Naive thymus-derived CD8-positive, alpha-beta T cell (primary cell): Measurements from ENCODE around the gene ZDHHC11B. TPM values are rescaled to one million over a fixed set of nuclear protein-coding genes. Genes with fewer than 3 reads are reported as not detected.
A peak's percentile ranks its signal among the peaks of the same experiment; 100 is the strongest.
"Not testable (repeated sequence)": the region's sequence is repeated elsewhere in the genome, so short reads cannot be mapped to it uniquely, and the experiment has no call there.

Source experiments
- ATAC-seq, 2 donors: fragments of 150-1000 bp; cut with Tn5 transposase in 1 of 2; sonication (Bioruptor Pico), chemical (Tn5 transposase) in 1 of 2; 1 replicate in 1 of 2; 2 replicates in 1 of 2; pipeline ENCODE4 v1.10.0; 2021; ENCODE audit warnings: mild to moderate bottlenecking in 2 of 2, moderate library complexity in 2 of 2
- POLR2A ChIA-PET: fragments of 350-600 bp; sonication (Branson Sonifier 250); formaldehyde crosslinking; loops from one replicate; lab custom pipeline; 2021; ENCODE audit warnings: antibody characterized with exemption; lab: Charles Lee
- DNase-seq, 10 donors: peaks; one replicate each; pipeline versions ENCODE4 v3.0.0 to v3.0.0-alpha.2; 2020 to 2022
- H3K27ac Mint-ChIP-seq, 10 donors: one replicate each; pipeline ENCODE4 v1.8.0; 2020 to 2022; ENCODE audit warnings: mild to moderate bottlenecking in 10 of 10, mixed read lengths in 10 of 10, moderate library complexity in 4 of 10, inconsistent platforms in 1 of 10
- H3K27me3 Mint-ChIP-seq, 5 donors: one replicate each; pipeline ENCODE4 v1.8.0; 2021 to 2022; ENCODE audit warnings: mixed read lengths in 5 of 5
- H3K36me3 Mint-ChIP-seq, 3 donors: one replicate each; pipeline ENCODE4 v1.8.0; 2020 to 2022; ENCODE audit warnings: mixed read lengths in 3 of 3, mild to moderate bottlenecking in 2 of 3, inconsistent platforms in 1 of 3
- H3K4me1 Mint-ChIP-seq, 4 donors: one replicate each; pipeline ENCODE4 v1.8.0; 2021 to 2022; ENCODE audit warnings: mixed read lengths in 4 of 4
- H3K4me3 Mint-ChIP-seq, 10 donors: one replicate each; pipeline ENCODE4 v1.8.0; 2020 to 2022; ENCODE audit warnings: mild to moderate bottlenecking in 10 of 10, mixed read lengths in 10 of 10, moderate library complexity in 6 of 10, inconsistent platforms in 1 of 10
- H3K9me3 Mint-ChIP-seq, 9 donors: one replicate each; pipeline ENCODE4 v1.8.0; 2020 to 2022; ENCODE audit warnings: mixed read lengths in 9 of 9, mild to moderate bottlenecking in 3 of 9, inconsistent platforms in 1 of 9, moderate library complexity in 1 of 9
- polyA plus RNA-seq, 3 donors: library from polyadenylated mRNA; unstranded; fragments of 300-500 nt; fragmentation: Illumina TruSeq; gene quantifications; one replicate each; pipeline ENCODE4 v1.2.3, GENCODE V29; 2021
- total RNA-seq, 8 experiments: library from RNA in 2 of 8; stranded (reverse) in 2 of 8; gene quantifications; one replicate each; pipeline ENCODE4 v1.2.3 and lab custom pipeline; 2021 to 2026

Gene ZDHHC11B
- total RNA-seq: 1 to 10 TPM; 1.1 to 2.3 TPM
- polyA plus RNA-seq: not detected
- 0.37 to 7.9 (median 1.5) reads per million in 6 experiments for total RNA-seq (lab: John Stamatoyannopoulos, UW)

DNA sequence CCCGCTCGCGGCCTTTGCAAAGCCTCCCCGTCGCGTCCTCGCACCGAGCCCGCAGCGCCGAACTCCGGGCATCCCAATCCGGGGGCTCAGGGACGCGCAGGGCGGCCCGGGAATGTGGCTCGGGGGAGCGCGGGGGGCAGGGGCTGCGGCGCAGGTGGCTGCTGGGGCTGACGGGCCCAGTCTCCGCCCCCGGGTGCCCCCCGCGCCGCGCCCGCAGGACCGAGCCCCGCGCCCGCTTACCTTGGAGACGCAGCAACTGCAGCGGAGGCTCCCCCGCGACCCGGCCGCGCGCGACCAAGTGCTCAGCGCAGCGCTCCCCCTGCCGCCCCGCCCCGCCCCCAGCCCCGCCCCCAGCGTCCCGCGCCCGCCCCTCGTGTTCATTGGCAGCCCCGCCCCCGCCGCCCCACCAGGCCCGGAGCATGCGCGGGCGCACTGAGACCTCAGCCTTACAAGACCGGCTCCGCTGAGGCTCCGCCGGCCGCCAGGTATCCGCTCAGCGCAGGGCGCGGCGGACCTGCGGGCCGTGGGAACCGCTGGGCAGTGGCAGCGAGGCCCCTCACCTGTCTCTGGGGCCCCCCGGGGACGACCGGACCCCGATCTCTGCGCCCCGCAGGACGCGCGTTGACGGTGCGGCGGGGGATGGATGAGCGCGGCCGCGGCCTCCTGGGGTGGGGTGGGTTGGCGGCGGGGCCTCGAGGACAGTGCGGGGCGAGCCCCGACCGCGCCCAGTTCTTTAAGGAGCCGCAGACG lies at the start of gene ZDHHC11B:
Gene ZDHHC11B (minus strand): TSS at position 302 of the 750 bp plus-strand sequence. CDS start 17,810 bp downstream, outside the sequence.
- POLR2A ChIA-PET, H3K36me3 Mint-ChIP-seq, H3K9me3 Mint-ChIP-seq, H3K4me1 Mint-ChIP-seq: not testable (repeated sequence)
- peak; percentile 74 to 78 for ATAC-seq
- peaks cover 0 to 24% (median 4%) of the 10 kb centered on the region in 5 donors for H3K27me3 Mint-ChIP-seq
- peak; percentile 66 to 93 (median 83) for DNase-seq
- H3K4me3 Mint-ChIP-seq: peak within 1 kb of the TSS; percentile 68 to 84 (median 80)
- H3K27ac Mint-ChIP-seq: peak within 1 kb of the TSS in 2 of 10 donors; percentile 73 to 74

DNA sequence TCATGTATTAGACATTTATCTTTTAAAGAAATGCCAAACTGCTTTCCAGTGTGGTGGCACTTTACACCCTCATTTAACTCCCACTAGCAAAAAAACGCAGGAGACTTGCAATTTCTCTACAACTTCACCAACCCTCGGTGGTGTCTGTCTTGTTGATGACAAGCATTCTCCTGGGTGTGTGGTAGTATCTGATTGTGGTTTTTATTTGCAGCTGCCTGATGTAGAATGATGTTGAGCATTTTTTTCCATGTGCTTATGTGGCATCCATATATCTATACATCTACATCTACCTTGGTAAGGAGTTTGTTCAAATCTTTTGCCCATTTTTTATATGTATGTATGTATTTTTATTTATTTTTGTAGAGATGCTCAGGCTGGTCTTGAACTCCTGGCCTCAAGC lies 49.5 kb upstream of the ZDHHC11B start:
- H3K27me3 Mint-ChIP-seq, POLR2A ChIA-PET, H3K4me1 Mint-ChIP-seq, H3K36me3 Mint-ChIP-seq, H3K4me3 Mint-ChIP-seq, H3K27ac Mint-ChIP-seq, DNase-seq, ATAC-seq, H3K9me3 Mint-ChIP-seq: not testable (repeated sequence)

GRCh38 chr5:828194-828593 lies 43.7 kb upstream of the ZDHHC11B start:
- H3K4me3 Mint-ChIP-seq, DNase-seq, POLR2A ChIA-PET, H3K4me1 Mint-ChIP-seq, H3K9me3 Mint-ChIP-seq, H3K27me3 Mint-ChIP-seq, H3K27ac Mint-ChIP-seq, ATAC-seq, H3K36me3 Mint-ChIP-seq: not testable (repeated sequence)

DNA sequence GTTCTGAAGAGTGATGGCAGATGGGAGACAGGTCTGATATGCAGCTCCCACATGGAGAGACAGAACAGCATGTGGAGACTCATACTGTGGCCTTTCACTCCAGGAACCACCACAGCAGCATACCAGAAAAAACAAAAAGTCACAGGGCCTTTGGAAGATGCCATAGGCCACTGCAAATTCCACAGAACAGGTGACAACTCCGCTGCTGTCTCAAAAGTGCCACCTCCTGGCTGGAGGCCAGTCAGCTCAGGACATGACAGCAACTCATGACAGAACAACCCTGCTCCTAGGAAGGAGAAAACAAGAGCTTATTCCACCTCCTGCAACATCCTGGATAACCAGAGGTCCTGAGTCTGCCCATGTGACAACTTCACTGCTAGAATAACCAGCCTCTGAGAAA lies 41.0 kb upstream of the ZDHHC11B start:
- ATAC-seq, H3K4me3 Mint-ChIP-seq, H3K27me3 Mint-ChIP-seq, H3K4me1 Mint-ChIP-seq, H3K9me3 Mint-ChIP-seq, H3K36me3 Mint-ChIP-seq, DNase-seq, H3K27ac Mint-ChIP-seq, POLR2A ChIA-PET: not testable (repeated sequence)

DNA sequence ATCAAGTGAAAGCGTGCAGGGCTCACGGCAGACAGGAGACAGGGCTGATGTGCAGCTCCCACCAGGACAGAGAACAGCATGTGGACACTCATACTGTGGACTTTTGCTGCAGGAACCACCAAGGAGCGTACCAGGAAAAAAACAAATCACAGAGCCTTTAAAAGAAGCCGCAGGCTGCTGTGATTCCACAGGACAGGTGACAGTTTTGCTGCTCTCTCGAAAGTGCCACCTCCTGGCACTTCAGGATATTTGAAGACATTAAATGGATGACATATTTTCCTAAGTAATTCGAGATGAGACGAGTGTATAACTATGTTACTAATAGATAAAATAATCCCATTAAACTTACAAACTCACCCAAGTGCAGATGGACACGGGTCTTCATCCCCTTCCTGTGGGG lies 37.0 kb upstream of the ZDHHC11B start:
- Mint-ChIP-seq H3K4me1 (no peaks in the 10 kb centered on the region), H3K27me3 (peaks cover 0 to 11% (median 2%) of the 10 kb centered on the region in 5 donors), H3K4me3 (no peak overlapping the region), H3K36me3 (peaks cover 2 to 6% (median 6%) of the 10 kb centered on the region in 3 donors), H3K27ac (no peak overlapping the region), H3K9me3 (peaks cover 0 to 5% (median 0%) of the 10 kb centered on the region in 9 donors)
- DNase-seq: no peak
- ATAC-seq: no peak
- POLR2A ChIA-PET: no interaction called here

DNA sequence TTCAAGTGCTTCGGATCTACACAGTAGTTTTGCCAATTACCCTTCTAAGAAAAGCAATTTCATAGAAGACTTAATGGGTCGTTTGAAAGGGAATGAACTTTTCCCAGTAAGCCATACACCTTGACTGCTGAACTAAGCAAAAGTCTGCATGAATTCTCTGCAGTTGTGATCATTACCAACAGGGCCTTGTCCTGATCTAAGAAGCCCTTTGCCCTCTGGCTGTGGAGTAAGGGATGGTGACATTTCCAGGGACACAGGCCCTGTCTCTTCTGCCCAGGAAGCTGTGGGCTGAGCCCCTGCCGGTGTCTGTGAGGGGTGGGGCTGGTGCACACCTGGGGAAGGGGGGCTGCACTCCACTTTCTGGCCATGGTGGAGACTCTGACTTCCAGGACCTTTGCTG lies 35.7 kb upstream of the ZDHHC11B start:
- H3K9me3 Mint-ChIP-seq: peaks cover 0 to 8% (median 4%) of the 10 kb centered on the region in 9 donors
- H3K36me3 Mint-ChIP-seq: peaks cover 2 to 11% (median 6%) of the 10 kb centered on the region in 3 donors
- H3K4me3 Mint-ChIP-seq: no peak overlapping the region
- POLR2A ChIA-PET: no interaction called here
- peaks cover 0 to 15% (median 2%) of the 10 kb centered on the region in 5 donors for H3K27me3 Mint-ChIP-seq
- H3K27ac Mint-ChIP-seq: peak overlapping the region in 1 of 10 donors; percentile 1
- no peaks in the 10 kb centered on the region for H3K4me1 Mint-ChIP-seq
- no peak for DNase-seq
- ATAC-seq: no peak

DNA sequence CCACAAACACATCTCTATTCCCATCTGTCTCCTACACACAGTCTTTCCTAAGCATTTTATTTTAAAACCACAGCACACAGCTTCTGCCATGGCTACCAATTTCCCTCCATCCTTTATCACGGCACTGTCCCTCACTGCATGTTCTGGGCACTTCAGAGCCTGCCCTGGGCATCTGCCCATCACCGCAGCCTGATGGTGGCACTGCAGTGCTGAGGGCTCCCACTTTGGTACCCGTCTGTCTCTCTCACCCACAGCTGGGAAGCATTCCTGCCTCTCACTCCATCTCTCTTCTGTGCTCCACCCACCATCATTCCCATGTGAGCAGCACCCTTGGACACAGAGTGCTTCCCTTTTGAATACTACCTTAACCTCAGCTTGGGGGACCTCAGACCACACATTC lies 34.5 kb upstream of the ZDHHC11B start:
- H3K36me3 Mint-ChIP-seq: peaks cover 0 to 11% (median 6%) of the 10 kb centered on the region in 3 donors
- ATAC-seq (no peak), DNase-seq (no peak)
- peaks cover 0 to 14% (median 2%) of the 10 kb centered on the region in 5 donors for H3K27me3 Mint-ChIP-seq
- H3K4me3 Mint-ChIP-seq: no peak overlapping the region
- no peak overlapping the region for H3K27ac Mint-ChIP-seq
- H3K4me1 Mint-ChIP-seq: no peaks in the 10 kb centered on the region
- H3K9me3 Mint-ChIP-seq: peaks cover 0 to 14% (median 3%) of the 10 kb centered on the region in 9 donors
- POLR2A ChIA-PET: no interaction called here

- no peak for DNase-seq
- H3K36me3 Mint-ChIP-seq: peaks cover 0 to 11% (median 0%) of the 10 kb centered on the region in 3 donors
- H3K4me1 Mint-ChIP-seq: no peaks in the 10 kb centered on the region
- H3K27me3 Mint-ChIP-seq: peaks cover 0 to 12% (median 0%) of the 10 kb centered on the region in 5 donors
- ATAC-seq: no peak
- H3K9me3 Mint-ChIP-seq: peaks cover 0 to 14% (median 3%) of the 10 kb centered on the region in 9 donors
- POLR2A ChIA-PET: no interaction called here
- no peak overlapping the region for H3K4me3 Mint-ChIP-seq
- H3K27ac Mint-ChIP-seq: no peak overlapping the region
Observed at GRCh38 chr5:816176-816575, 31.6 kb upstream of the ZDHHC11B start.

DNA sequence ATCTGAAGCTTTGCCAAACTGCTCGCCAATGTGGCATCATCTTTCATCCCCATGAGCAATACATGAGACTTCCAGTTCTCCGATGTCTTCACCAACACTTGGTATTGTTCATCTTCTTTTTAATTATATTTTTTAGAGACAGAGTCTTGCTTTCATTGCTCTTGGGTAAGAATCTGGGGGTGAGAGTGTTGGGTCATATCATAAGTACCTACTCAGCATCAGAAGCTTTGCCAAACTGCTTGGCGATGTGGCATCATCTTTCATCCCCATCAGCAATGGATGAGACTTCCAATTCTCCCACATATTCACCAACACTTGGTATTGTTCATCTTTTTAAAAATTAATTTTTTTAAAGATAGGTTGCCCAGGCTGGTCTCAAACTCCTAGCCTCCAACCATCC lies 30.9 kb upstream of the ZDHHC11B start:
- H3K27me3 Mint-ChIP-seq: peaks cover 0 to 12% (median 2%) of the 10 kb centered on the region in 5 donors
- peaks cover 0 to 11% (median 0%) of the 10 kb centered on the region in 3 donors for H3K36me3 Mint-ChIP-seq
- no peaks in the 10 kb centered on the region for H3K4me1 Mint-ChIP-seq
- POLR2A ChIA-PET: no interaction called here
- ATAC-seq: no peak
- no peak overlapping the region for H3K27ac Mint-ChIP-seq
- peaks cover 0 to 14% (median 3%) of the 10 kb centered on the region in 9 donors for H3K9me3 Mint-ChIP-seq
- H3K4me3 Mint-ChIP-seq: no peak overlapping the region
- no peak for DNase-seq

DNA sequence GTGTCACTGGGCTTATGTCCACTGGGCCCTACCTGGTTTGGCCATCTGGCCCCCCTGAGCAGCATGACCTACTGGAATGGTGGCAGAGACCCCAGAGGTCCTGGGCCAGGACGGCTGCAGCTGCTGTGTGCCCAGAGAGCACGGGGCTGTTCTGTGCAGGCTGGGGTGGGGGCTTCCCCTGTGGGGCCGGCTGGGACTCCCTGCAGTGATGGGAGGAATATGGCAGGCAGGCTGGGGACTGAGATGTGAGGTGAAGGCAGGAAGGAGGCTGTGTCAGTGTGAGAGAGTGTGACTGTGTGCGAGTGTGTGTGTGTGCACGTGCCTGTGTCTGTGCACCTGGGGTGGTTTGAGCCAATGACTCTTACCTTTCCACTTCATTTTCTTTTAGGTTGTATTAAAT lies 29.0 kb upstream of the ZDHHC11B start:
- H3K27me3 Mint-ChIP-seq, DNase-seq, POLR2A ChIA-PET, H3K4me1 Mint-ChIP-seq, ATAC-seq, H3K27ac Mint-ChIP-seq, H3K4me3 Mint-ChIP-seq: not testable (repeated sequence)
- H3K9me3 Mint-ChIP-seq: peaks cover 0 to 14% (median 3%) of the 10 kb centered on the region in 9 donors
- peaks cover 0 to 11% (median 0%) of the 10 kb centered on the region in 3 donors for H3K36me3 Mint-ChIP-seq

- H3K27ac Mint-ChIP-seq, H3K4me3 Mint-ChIP-seq, POLR2A ChIA-PET, H3K27me3 Mint-ChIP-seq, DNase-seq, H3K4me1 Mint-ChIP-seq, ATAC-seq: not testable (repeated sequence)
- H3K36me3 Mint-ChIP-seq: peaks cover 0 to 11% (median 0%) of the 10 kb centered on the region in 3 donors
- peaks cover 0 to 14% (median 3%) of the 10 kb centered on the region in 9 donors for H3K9me3 Mint-ChIP-seq
Observed at GRCh38 chr5:811384-811783, 26.9 kb upstream of the ZDHHC11B start.

DNA sequence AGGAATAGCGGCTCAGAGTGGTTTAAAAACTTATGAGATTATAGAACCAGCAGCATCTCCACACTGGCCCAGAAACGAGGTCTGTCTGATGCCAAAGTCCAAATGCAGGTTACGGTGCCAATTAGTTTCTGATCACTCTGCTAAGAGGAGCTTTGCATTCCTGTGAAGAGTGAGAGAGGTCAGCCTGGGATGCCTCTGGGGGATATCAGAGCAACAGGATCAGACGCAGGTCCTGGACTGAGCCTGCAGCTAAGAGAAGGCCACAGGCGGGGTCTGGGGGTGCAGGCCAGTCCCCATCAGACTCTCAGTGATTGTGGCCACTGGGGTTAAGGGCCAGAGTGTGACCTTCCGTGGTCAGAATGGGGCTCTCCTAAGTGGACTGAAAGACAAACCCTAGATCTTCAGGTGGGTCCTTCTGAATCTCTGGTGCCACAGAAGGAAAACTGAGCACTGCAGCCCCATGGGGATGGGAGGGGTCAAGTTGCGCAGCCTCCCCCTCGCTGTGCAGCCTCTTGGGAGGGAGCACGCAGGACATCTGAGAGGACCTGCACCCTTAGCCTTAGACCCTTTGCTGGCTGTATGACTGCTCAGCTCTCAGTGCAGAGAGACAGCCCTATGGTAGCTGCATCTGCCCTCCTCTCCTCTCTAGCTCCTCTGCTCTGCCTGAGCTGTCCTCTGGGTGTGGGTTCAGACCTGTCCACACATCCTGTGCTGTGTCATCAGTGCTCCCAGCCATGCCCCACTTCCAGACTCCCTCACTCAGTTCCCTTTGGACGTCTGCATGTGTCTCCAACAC lies 23.4 kb upstream of the ZDHHC11B start:
- H3K27ac Mint-ChIP-seq, H3K4me1 Mint-ChIP-seq, DNase-seq, POLR2A ChIA-PET, H3K4me3 Mint-ChIP-seq, ATAC-seq: not testable (repeated sequence)
- Mint-ChIP-seq H3K36me3 (peaks cover 2 to 22% (median 6%) of the 10 kb centered on the region in 3 donors), H3K9me3 (peaks cover 8 to 34% (median 20%) of the 10 kb centered on the region in 9 donors), H3K27me3 (peaks cover 4 to 20% (median 9%) of the 10 kb centered on the region in 5 donors)

GRCh38 chr5:801472-801871 lies 16.9 kb upstream of the ZDHHC11B start:
- no peaks in the 10 kb centered on the region for H3K4me1 Mint-ChIP-seq
- DNase-seq: no peak
- ATAC-seq: no peak
- H3K9me3 Mint-ChIP-seq: peaks cover 8 to 44% (median 28%) of the 10 kb centered on the region in 9 donors
- peaks cover 2 to 30% (median 12%) of the 10 kb centered on the region in 5 donors for H3K27me3 Mint-ChIP-seq
- POLR2A ChIA-PET: no interaction called here
- H3K36me3 Mint-ChIP-seq: peaks cover 2 to 26% (median 9%) of the 10 kb centered on the region in 3 donors
- H3K27ac Mint-ChIP-seq: no peak overlapping the region
- H3K4me3 Mint-ChIP-seq: no peak overlapping the region
